GM23338 (cell line): Measurements from ENCODE around the gene UBE3B. TPM values are rescaled to one million over a fixed set of nuclear protein-coding genes. Genes with fewer than 3 reads are reported as not detected.

Experiments used
- ATAC-seq: fragments of 200-7000 bp; cut with Tn5 transposase; 3 replicates; pipeline ENCODE4 v1.9.1; 2020
- DNase-seq: peaks from one replicate; pipeline ENCODE4 v3.0.0-alpha.2; 2015; ENCODE audit warnings: low spot score
- H2AFZ ChIP-seq: fragments of 200-600 bp; sonication (generic); 2 replicates; pipeline ENCODE4 v1.8.0; 2016; ENCODE audit warnings: antibody characterized with exemption, mild to moderate bottlenecking, moderate library complexity
- H3F3A ChIP-seq: fragments of 200-600 bp; sonication (generic); replicated peaks from 2 replicates; pipeline ENCODE4 v1.8.0; 2017; ENCODE audit warnings: antibody characterized with exemption, mixed run types, low read depth
- H3K27ac ChIP-seq: fragments of 200-600 bp; sonication (generic); 2 replicates; pipeline ENCODE4 v1.6.1; 2016; ENCODE audit warnings: low read depth
- H3K27me3 ChIP-seq: fragments of 200-600 bp; sonication (generic); 2 replicates; pipeline ENCODE4 v1.8.0; 2016; ENCODE audit warnings: mild to moderate bottlenecking, mixed run types, moderate library complexity; ENCODE audit not compliant: insufficient read depth
- H3K36me3 ChIP-seq: fragments of 200-600 bp; sonication (generic); 2 replicates; pipeline ENCODE4 v1.8.0; 2016; ENCODE audit warnings: mild to moderate bottlenecking; ENCODE audit not compliant: insufficient read depth
- H3K4me1 ChIP-seq: fragments of 200-600 bp; sonication (generic); 2 replicates; pipeline ENCODE4 v1.8.0; 2016; ENCODE audit warnings: mild to moderate bottlenecking, moderate library complexity; ENCODE audit not compliant: insufficient read depth
- H3K4me2 ChIP-seq: fragments of 200-600 bp; sonication (generic); 2 replicates; pipeline ENCODE4 v1.7.1; 2017; ENCODE audit warnings: mixed run types
- H3K4me3 ChIP-seq: fragments of 200-600 bp; sonication (generic); 2 replicates; pipeline ENCODE4 v1.6.1; 2016; ENCODE audit warnings: mixed run types
- H3K79me2 ChIP-seq: fragments of 200-600 bp; sonication (generic); replicated peaks from 2 replicates; pipeline ENCODE4 v1.8.0; 2017; ENCODE audit warnings: mild to moderate bottlenecking; ENCODE audit not compliant: insufficient read depth
- H3K9me2 ChIP-seq: fragments of 200-600 bp; sonication (generic); 2 replicates; pipeline ENCODE4 v1.8.0; 2017; ENCODE audit not compliant: insufficient read depth
- H4K20me1 ChIP-seq: fragments of 200-600 bp; sonication (generic); replicated peaks from 2 replicates; pipeline ENCODE4 v1.8.0; 2017; ENCODE audit warnings: mild to moderate bottlenecking; ENCODE audit not compliant: insufficient read depth
- H3K27ac Mint-ChIP-seq: 2 replicates; pipeline ENCODE4 v1.8.0; 2020; ENCODE audit warnings: inconsistent platforms, mild to moderate bottlenecking, moderate library complexity, mixed read lengths
- H3K27me3 Mint-ChIP-seq: 3 replicates; pipeline ENCODE4 v1.8.0; 2022; ENCODE audit warnings: low read depth, mild to moderate bottlenecking, moderate library complexity, mixed read lengths, inconsistent platforms; ENCODE audit not compliant: insufficient read depth, poor library complexity
- H3K36me3 Mint-ChIP-seq: 3 replicates; pipeline ENCODE4 v1.8.0; 2021; ENCODE audit warnings: low read depth, mild to moderate bottlenecking, inconsistent platforms, moderate library complexity, mixed read lengths
- H3K4me1 Mint-ChIP-seq: 3 replicates; pipeline ENCODE4 v1.8.0; 2020; ENCODE audit warnings: mild to moderate bottlenecking, inconsistent platforms, mixed read lengths
- H3K4me3 Mint-ChIP-seq: 3 replicates; pipeline ENCODE4 v1.8.0; 2021; ENCODE audit warnings: moderate library complexity, mild to moderate bottlenecking, inconsistent platforms, mixed read lengths
- H3K9me3 Mint-ChIP-seq: 3 replicates; pipeline ENCODE4 v1.8.0; 2020; ENCODE audit warnings: moderate library complexity, mild to moderate bottlenecking, inconsistent platforms, mixed read lengths
- CREB1 ChIP-seq: fragments of 250-450 bp; sonication (Bioruptor Pico); IDR thresholded peaks from 2 replicates; pipeline ENCODE4 v1.5.0; 2020; ENCODE audit warnings: low read depth, mild to moderate bottlenecking, moderate library complexity
- CTCF ChIP-seq, 2 experiments: fragments of 200-600 bp in 1 of 2; sonication (generic) in 1 of 2; conservative IDR thresholded peaks; 2 replicates each; pipeline versions ENCODE4 v1.5.1 to v1.6.1; 2016 to 2017; ENCODE audit warnings: antibody characterized with exemption in 2 of 2, low read depth in 2 of 2, mild to moderate bottlenecking in 2 of 2, moderate library complexity in 1 of 2
- ETS1 ChIP-seq: IDR thresholded peaks from 2 replicates; pipeline ENCODE4 v1.6.1; 2016; ENCODE audit warnings: antibody characterized with exemption
- EZH2 ChIP-seq: fragments of 200-600 bp; sonication (generic); IDR thresholded peaks from one replicate; pipeline ENCODE4 v1.8.0; 2017; ENCODE audit warnings: antibody characterized with exemption, mild to moderate bottlenecking, low read depth; ENCODE audit not compliant: unreplicated experiment
- EZH2phosphoT487 ChIP-seq: fragments of 200-600 bp; sonication (generic); IDR thresholded peaks from one replicate; pipeline ENCODE4 v1.8.1; 2018; ENCODE audit warnings: antibody characterized with exemption; ENCODE audit not compliant: unreplicated experiment
- JUNB ChIP-seq: IDR thresholded peaks from one replicate; pipeline ENCODE4 v1.6.1; 2016; ENCODE audit warnings: antibody characterized with exemption; ENCODE audit not compliant: unreplicated experiment
- NANOG ChIP-seq: IDR thresholded peaks from 2 replicates; pipeline ENCODE4 v1.6.1; 2016; ENCODE audit warnings: antibody characterized with exemption, borderline replicate concordance
- POLR2AphosphoS5 ChIP-seq: IDR thresholded peaks from 2 replicates; pipeline ENCODE4 v1.6.1; 2016; ENCODE audit warnings: antibody characterized with exemption, low read depth
- REST ChIP-seq: IDR thresholded peaks from one replicate; pipeline ENCODE4 v1.6.1; 2018; ENCODE audit warnings: antibody characterized with exemption; ENCODE audit not compliant: unreplicated experiment
- STAT1 ChIP-seq: IDR thresholded peaks from one replicate; pipeline ENCODE4 v1.6.1; 2016; ENCODE audit warnings: antibody characterized with exemption; ENCODE audit not compliant: unreplicated experiment
- ZNF114 ChIP-seq: fragments of 250-450 bp; sonication (Bioruptor Pico); IDR thresholded peaks from 2 replicates; pipeline ENCODE4 v1.5.0; 2020; ENCODE audit warnings: mild to moderate bottlenecking, moderate library complexity
- ZNF331 ChIP-seq: fragments of 250-450 bp; sonication (Bioruptor Pico); IDR thresholded peaks from 2 replicates; pipeline ENCODE4 v1.5.0; 2020; ENCODE audit warnings: low read depth, mild to moderate bottlenecking, moderate library complexity
- ZNF462 ChIP-seq: fragments of 250-450 bp; sonication (Bioruptor Pico); IDR thresholded peaks from 2 replicates; pipeline ENCODE4 v1.5.0; 2020; ENCODE audit warnings: mild to moderate bottlenecking, moderate library complexity
- polyA plus RNA-seq: library from polyadenylated mRNA; unstranded; fragments of >200 nt; fragmentation: Nextera tagmentation; extraction: Ambion mirVana; gene quantifications from 2 replicates; pipeline ENCODE4 v1.2.1, GENCODE V29; 2016
- total RNA-seq: library from RNA; depleted of rRNA; stranded (reverse); fragments of >200 nt; shearing (Covaris generic); gene quantifications from 2 replicates; pipeline ENCODE4 v1.2.3, GENCODE V29; 2014

The UBE3B gene
- total and polyA plus RNA-seq, 2 experiments from 2014 or later: 20.8 TPM

- no peaks in the 10 kb centered on the region for H3K4me1 Mint-ChIP-seq
- peaks cover 45% of the 10 kb centered on the region for H3K36me3 Mint-ChIP-seq
- Histone ChIP-seq H3K27me3 (no peaks in the 10 kb centered on the region), H3K36me3 (peaks cover 12% of the 10 kb centered on the region), H2AFZ (no peak overlapping the region), H3K4me1 (no peaks in the 10 kb centered on the region), H4K20me1 (peaks cover 5% of the 10 kb centered on the region), H3K27ac (no peak overlapping the region), H3K4me3 (no peak overlapping the region), H3K79me2 (peaks cover 17% of the 10 kb centered on the region; the same call in 1 of the 2 replicates), H3F3A (no peaks in the 10 kb centered on the region), H3K9me2 (no peaks in the 10 kb centered on the region), H3K4me2 (no peak overlapping the region)
- TF ChIP-seq CREB1 (CRISPR knock-in tag): no peak
- no peak for TF ChIP-seq ETS1
- TF ChIP-seq ZNF331 (CRISPR knock-in tag): no peak
- TF ChIP-seq ZNF462 (CRISPR knock-in tag): no peak
- no peak for TF ChIP-seq CTCF (conservative IDR thresholded peaks at IDR 0.05; ENCODE audit: low read depth in 2 of 2)
- TF ChIP-seq NANOG: no peak
- TF ChIP-seq EZH2phosphoT487: no peak
- no peak for TF ChIP-seq EZH2
- no peak for TF ChIP-seq STAT1
- TF ChIP-seq REST: no peak
- no peak for TF ChIP-seq JUNB
- TF ChIP-seq POLR2AphosphoS5: no peak
- TF ChIP-seq ZNF114 (CRISPR knock-in tag): no peak
- peaks cover 1% of the 10 kb centered on the region for H3K27me3 Mint-ChIP-seq
- H3K9me3 Mint-ChIP-seq: no peaks in the 10 kb centered on the region
- no peak overlapping the region for H3K4me3 Mint-ChIP-seq
- DNase-seq (no peak), ATAC-seq (no peak)
- H3K27ac Mint-ChIP-seq: 0 out of 2 replicates have a peak overlapping the region, but pooled peaks have one; percentile 77
Observed at GRCh38 chr12:109448272-109448671, 29.2 kb upstream of the UBE3B start.
